NB4 (cell line): Measurements from ENCODE around the gene CGNL1.

ENCODE experiments used
- CTCF ChIP-seq: IDR thresholded peaks from one replicate; pipeline ENCODE4 v1.5.1; 2012; ENCODE audit warnings: low read depth, low read length
- MAX ChIP-seq: IDR thresholded peaks from 2 replicates; pipeline ENCODE4 v1.6.1; 2011; ENCODE audit warnings: low read depth, low read length

- TF ChIP-seq MAX (no peak), CTCF (no peak)
Observed at GRCh38 chr15:57504599-57504940, 128.3 kb downstream of the CGNL1 start.
